A549 (cell line): ENCODE data around the gene PER1. TPM values are rescaled to one million over a fixed set of nuclear protein-coding genes. Genes with fewer than 3 reads are reported as not detected.
A peak's percentile ranks its signal among the peaks of the same experiment; 100 is the strongest.

Experiments used
- ATAC-seq, 2 experiments: fragments of 200-7000 bp in 1 of 2; fragments of >200 bp in 1 of 2; cut with Nextera tagmentation in 1 of 2; cut with Tn5 transposase in 1 of 2; 3 replicates each; pipeline versions ENCODE4 v1.8.0 to v1.9.1; 2018 to 2020; ENCODE audit warnings: mild to moderate bottlenecking in 1 of 2, moderate library complexity in 1 of 2
- CTCF ChIA-PET: fragments of 300-600 bp; sonication (Branson Sonifier 250); formaldehyde crosslinking; extraction: SDS; loops from one replicate; lab custom pipeline; 2021; ENCODE audit warnings: antibody characterized with exemption, inconsistent platforms; lab: Yijun Ruan, JAX
- POLR2A ChIA-PET: fragments of 350-600 bp; formaldehyde crosslinking; extraction: SDS; loops from one replicate; lab custom pipeline; 2021; ENCODE audit warnings: antibody characterized with exemption, inconsistent platforms; lab: Yijun Ruan, JAX
- DNase-seq, 2 experiments: peaks; one replicate each; pipeline versions ENCODE4 v3.0.0 to v3.0.0-alpha.2; 2011 to 2016; ENCODE audit warnings: low read depth in 1 of 2, low spot score in 1 of 2
- FAIRE-seq: peaks from 2 replicates; lab custom pipeline; 2011; peaks lifted over from hg19 to GRCh38; lab: Jason Lieb, UNC
- H3K27ac ChIP-seq, 2 experiments: fragments of >200 bp; sonication (Bioruptor Twin); formaldehyde crosslinking; 3 replicates each; pipeline ENCODE4 v1.5.1; 2016 to 2017
- H3K4me1 ChIP-seq: fragments of >200 bp; sonication (Bioruptor Twin); formaldehyde crosslinking; 3 replicates; pipeline ENCODE4 v1.6.1; 2016
- H3K4me2 ChIP-seq: fragments of >200 bp; sonication (Bioruptor Twin); formaldehyde crosslinking; 3 replicates; pipeline ENCODE4 v1.6.1; 2016
- H3K4me3 ChIP-seq: fragments of >200 bp; sonication (Bioruptor Twin); formaldehyde crosslinking; 3 replicates; pipeline ENCODE4 v1.5.1; 2016
- H3K9me3 ChIP-seq: fragments of >200 bp; sonication (Bioruptor Twin); formaldehyde crosslinking; 3 replicates; pipeline ENCODE4 v1.6.1; 2016
- BHLHE40 ChIP-seq: IDR thresholded peaks from 2 replicates; pipeline ENCODE4 v1.6.1; 2012; ENCODE audit warnings: low read depth, low read length, inconsistent platforms
- CEBPB ChIP-seq, 2 experiments: fragments of >200 bp in 1 of 2; sonication (Bioruptor Twin) in 1 of 2; formaldehyde crosslinking in 1 of 2; IDR thresholded peaks; 2 replicates each; pipeline ENCODE4 v1.6.1; 2012 to 2016
- CHD4 ChIP-seq: fragments of 200-600 bp; sonication (generic); IDR thresholded peaks from 2 replicates; pipeline ENCODE4 v1.6.1; 2016; ENCODE audit warnings: antibody characterized with exemption, mild to moderate bottlenecking, borderline replicate concordance
- EHF ChIP-seq: fragments of 250-450 bp; sonication (Bioruptor Pico); IDR thresholded peaks from 2 replicates; pipeline ENCODE4 v1.5.0; 2020; ENCODE audit warnings: mild to moderate bottlenecking
- HEYL ChIP-seq: fragments of 250-450 bp; sonication (Bioruptor Pico); IDR thresholded peaks from 2 replicates; pipeline ENCODE4 v1.8.0; 2021; ENCODE audit warnings: mild to moderate bottlenecking, moderate library complexity
- HOXA7 ChIP-seq: fragments of 250-450 bp; sonication (Bioruptor Pico); IDR thresholded peaks from 2 replicates; pipeline ENCODE4 v1.5.0; 2020; ENCODE audit warnings: mild to moderate bottlenecking, moderate library complexity
- HOXB13 ChIP-seq: fragments of 250-450 bp; sonication (Bioruptor Pico); IDR thresholded peaks from 2 replicates; pipeline ENCODE4 v1.5.0; 2020; ENCODE audit warnings: low read depth, mild to moderate bottlenecking, moderate library complexity
- HOXB5 ChIP-seq: fragments of 250-450 bp; sonication (Bioruptor Pico); IDR thresholded peaks from 2 replicates; pipeline ENCODE4 v1.5.0; 2020; ENCODE audit warnings: mild to moderate bottlenecking, moderate library complexity
- KDM1A ChIP-seq: fragments of 200-600 bp; sonication (generic); IDR thresholded peaks from 2 replicates; pipeline ENCODE4 v1.6.1; 2016; ENCODE audit warnings: low read depth, mild to moderate bottlenecking
- KDM5A ChIP-seq: fragments of 200-600 bp; sonication (generic); IDR thresholded peaks from 2 replicates; pipeline ENCODE4 v1.6.1; 2016; ENCODE audit warnings: antibody characterized with exemption, mild to moderate bottlenecking
- MAZ ChIP-seq: fragments of 150-350 bp; IDR thresholded peaks from 2 replicates; pipeline ENCODE4 v1.6.1; 2014; ENCODE audit warnings: antibody characterized with exemption, low read depth, low read length, borderline replicate concordance
- MYC ChIP-seq: IDR thresholded peaks from 2 replicates; pipeline ENCODE4 v1.6.1; 2012; ENCODE audit warnings: mild to moderate bottlenecking, inconsistent platforms, low read length, improper control_type of control experiment, borderline replicate concordance
- NFE2L2 ChIP-seq: fragments of 150-350 bp; conservative IDR thresholded peaks from 2 replicates; pipeline ENCODE4 v1.6.1; 2014; ENCODE audit warnings: low read length
- NR3C1 ChIP-seq: fragments of >200 bp; sonication (Bioruptor Twin); formaldehyde crosslinking; IDR thresholded peaks from 3 replicates; pipeline ENCODE4 v1.6.1; 2017
- PHF8 ChIP-seq: fragments of 200-600 bp; sonication (generic); IDR thresholded peaks from 2 replicates; pipeline ENCODE4 v1.6.1; 2016; ENCODE audit warnings: low read depth, mild to moderate bottlenecking, antibody characterized with exemption, moderate library complexity, borderline replicate concordance
- POLR2A ChIP-seq: IDR thresholded peaks from 2 replicates; pipeline ENCODE4 v1.6.1; 2012; ENCODE audit warnings: mild to moderate bottlenecking, low read length
- POLR2AphosphoS2 ChIP-seq: conservative IDR thresholded peaks from 2 replicates; pipeline ENCODE4 v1.6.1; 2012; ENCODE audit warnings: low read length, improper control_type of control experiment, inconsistent platforms
- RARB ChIP-seq: fragments of 250-450 bp; sonication (Bioruptor Pico); IDR thresholded peaks from 2 replicates; pipeline ENCODE4 v1.8.0; 2021; ENCODE audit warnings: mild to moderate bottlenecking, moderate library complexity
- SMC3 ChIP-seq: fragments of >200 bp; sonication (Bioruptor Twin); formaldehyde crosslinking; IDR thresholded peaks from 3 replicates; pipeline ENCODE4 v1.6.1; 2018; ENCODE audit warnings: inconsistent platforms
- SREBF2 ChIP-seq: fragments of 450-650 bp; IDR thresholded peaks from 2 replicates; pipeline ENCODE4 v1.6.1; 2014; ENCODE audit warnings: mild to moderate bottlenecking, moderate library complexity
- TFCP2L1 ChIP-seq: fragments of 250-450 bp; sonication (Bioruptor Pico); IDR thresholded peaks from 2 replicates; pipeline ENCODE4 v1.5.0; 2021; ENCODE audit warnings: mild to moderate bottlenecking
- ZC3H11A ChIP-seq: fragments of 450-650 bp; IDR thresholded peaks from 2 replicates; pipeline ENCODE4 v1.6.1; 2014; ENCODE audit warnings: antibody characterized with exemption, mild to moderate bottlenecking
- ZSCAN20 ChIP-seq: fragments of 250-450 bp; sonication (Bioruptor Pico); IDR thresholded peaks from 2 replicates; pipeline ENCODE4 v1.8.0; 2022; ENCODE audit warnings: mild to moderate bottlenecking, moderate library complexity
- WGBS: methylation state at CpG from one replicate; pipeline ENCODE4 v1.1.6; 2017; ENCODE audit errors: missing lambda C conversion rate; 5-methylcytosine and 5-hydroxymethylcytosine counted together
- polyA plus RNA-seq, 4 experiments: library from polyadenylated mRNA; depleted of rRNA in 3 of 4; stranded (reverse); fragments of >200 nt; fragmentation: RNase III in 1 of 4; extraction: RNeasy Plus Mini Kit Qiagen cat#74134 plus additional on column Dnase treatment in 1 of 4; gene quantifications; 2 replicates in 3 of 4; 3 replicates in 1 of 4; pipeline ENCODE4 v1.2.3, GENCODE V29; 2011 to 2017
- TF ChIP-seq, protein P1 (sequence below): IDR thresholded peaks from 2 replicates; pipeline ENCODE4 v1.6.1; 2012; ENCODE audit warnings: low read depth, borderline replicate concordance
- TF ChIP-seq, protein P2 (sequence below): fragments of >200 bp; sonication (Bioruptor Twin); formaldehyde crosslinking; IDR thresholded peaks from 2 replicates; pipeline ENCODE4 v1.6.1; 2016
- TF ChIP-seq, protein P3 (sequence below): fragments of 250-450 bp; sonication (Bioruptor Pico); IDR thresholded peaks from 2 replicates; pipeline ENCODE4 v1.5.0; 2021; ENCODE audit warnings: mild to moderate bottlenecking, moderate library complexity, borderline replicate concordance
- TF ChIP-seq, protein P4 (sequence below): fragments of >200 bp; sonication (Bioruptor Twin); formaldehyde crosslinking; IDR thresholded peaks from 3 replicates; pipeline ENCODE4 v1.5.1; 2016
- TF ChIP-seq, protein P5 (sequence below): fragments of >200 bp; sonication (Bioruptor Twin); formaldehyde crosslinking; IDR thresholded peaks from 3 replicates; pipeline ENCODE4 v1.6.1; 2016
- TF ChIP-seq, protein P6 (sequence below): fragments of 250-450 bp; sonication (Bioruptor Pico); IDR thresholded peaks from 2 replicates; pipeline ENCODE4 v1.5.0; 2020; ENCODE audit warnings: low read depth, mild to moderate bottlenecking, moderate library complexity

Gene PER1
- polyA plus RNA-seq, 2 of the 4 experiments (the other 2 are of a cell fraction), result 5.5 to 8.7 TPM

DNA sequence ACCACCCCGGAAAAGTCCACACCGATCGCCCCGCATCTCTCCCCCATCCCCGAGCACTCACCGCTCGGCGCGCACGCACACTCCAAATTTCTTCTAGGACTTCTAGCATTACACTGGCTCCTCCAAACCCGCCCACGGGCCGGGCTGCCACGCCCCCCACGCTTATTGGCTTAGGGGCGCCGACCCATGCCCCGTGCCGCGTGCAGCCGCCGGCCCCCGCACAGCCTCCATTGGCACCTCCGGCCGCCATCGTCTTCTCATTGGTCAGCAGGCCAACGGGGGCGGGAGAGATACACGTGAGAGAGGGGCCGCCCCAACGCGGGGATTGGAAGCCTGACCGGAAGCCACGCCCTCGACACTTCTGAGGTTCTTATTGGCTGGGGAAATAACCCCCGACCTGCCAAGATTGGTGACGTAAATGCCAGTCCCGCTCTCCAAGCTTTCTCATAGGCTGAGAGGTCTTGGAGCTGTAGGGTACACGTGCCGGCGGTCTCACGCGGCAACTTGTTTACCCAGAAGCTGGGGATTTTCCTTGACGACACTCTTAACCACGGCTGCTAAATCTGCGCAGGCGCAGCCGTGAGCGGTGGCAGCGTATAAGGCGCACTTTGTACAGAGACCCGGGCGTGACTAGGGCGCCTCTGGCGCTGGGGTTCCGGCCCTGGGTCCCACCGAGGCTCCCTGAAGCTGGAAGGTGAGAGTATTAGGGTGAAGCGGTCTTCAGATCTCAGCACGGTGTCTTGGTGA lies 4.2 kb upstream of the PER1 start (continued):
- TF ChIP-seq TFCP2L1 (CRISPR knock-in tag), result no peak
- no peak for TF ChIP-seq KDM5A
- no peak for TF ChIP-seq EHF
- no peak for TF ChIP-seq HOXB13
- TF ChIP-seq, protein P1, sequence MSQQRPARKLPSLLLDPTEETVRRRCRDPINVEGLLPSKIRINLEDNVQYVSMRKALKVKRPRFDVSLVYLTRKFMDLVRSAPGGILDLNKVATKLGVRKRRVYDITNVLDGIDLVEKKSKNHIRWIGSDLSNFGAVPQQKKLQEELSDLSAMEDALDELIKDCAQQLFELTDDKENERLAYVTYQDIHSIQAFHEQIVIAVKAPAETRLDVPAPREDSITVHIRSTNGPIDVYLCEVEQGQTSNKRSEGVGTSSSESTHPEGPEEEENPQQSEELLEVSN, result peak; percentile 88
- TF ChIP-seq, protein P2, sequence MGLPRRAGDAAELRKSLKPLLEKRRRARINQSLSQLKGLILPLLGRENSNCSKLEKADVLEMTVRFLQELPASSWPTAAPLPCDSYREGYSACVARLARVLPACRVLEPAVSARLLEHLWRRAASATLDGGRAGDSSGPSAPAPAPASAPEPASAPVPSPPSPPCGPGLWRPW, result no peak
- TF ChIP-seq, protein P3, sequence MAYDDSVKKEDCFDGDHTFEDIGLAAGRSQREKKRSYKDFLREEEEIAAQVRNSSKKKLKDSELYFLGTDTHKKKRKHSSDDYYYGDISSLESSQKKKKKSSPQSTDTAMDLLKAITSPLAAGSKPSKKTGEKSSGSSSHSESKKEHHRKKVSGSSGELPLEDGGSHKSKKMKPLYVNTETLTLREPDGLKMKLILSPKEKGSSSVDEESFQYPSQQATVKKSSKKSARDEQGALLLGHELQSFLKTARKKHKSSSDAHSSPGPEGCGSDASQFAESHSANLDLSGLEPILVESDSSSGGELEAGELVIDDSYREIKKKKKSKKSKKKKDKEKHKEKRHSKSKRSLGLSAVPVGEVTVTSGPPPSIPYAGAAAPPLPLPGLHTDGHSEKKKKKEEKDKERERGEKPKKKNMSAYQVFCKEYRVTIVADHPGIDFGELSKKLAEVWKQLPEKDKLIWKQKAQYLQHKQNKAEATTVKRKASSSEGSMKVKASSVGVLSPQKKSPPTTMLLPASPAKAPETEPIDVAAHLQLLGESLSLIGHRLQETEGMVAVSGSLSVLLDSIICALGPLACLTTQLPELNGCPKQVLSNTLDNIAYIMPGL (CRISPR knock-in tag), result no peak
- TF ChIP-seq SMC3, result no peak
- peak; percentile 92 for TF ChIP-seq BHLHE40
- peak; percentile 54 for TF ChIP-seq POLR2A
- TF ChIP-seq, protein P4, sequence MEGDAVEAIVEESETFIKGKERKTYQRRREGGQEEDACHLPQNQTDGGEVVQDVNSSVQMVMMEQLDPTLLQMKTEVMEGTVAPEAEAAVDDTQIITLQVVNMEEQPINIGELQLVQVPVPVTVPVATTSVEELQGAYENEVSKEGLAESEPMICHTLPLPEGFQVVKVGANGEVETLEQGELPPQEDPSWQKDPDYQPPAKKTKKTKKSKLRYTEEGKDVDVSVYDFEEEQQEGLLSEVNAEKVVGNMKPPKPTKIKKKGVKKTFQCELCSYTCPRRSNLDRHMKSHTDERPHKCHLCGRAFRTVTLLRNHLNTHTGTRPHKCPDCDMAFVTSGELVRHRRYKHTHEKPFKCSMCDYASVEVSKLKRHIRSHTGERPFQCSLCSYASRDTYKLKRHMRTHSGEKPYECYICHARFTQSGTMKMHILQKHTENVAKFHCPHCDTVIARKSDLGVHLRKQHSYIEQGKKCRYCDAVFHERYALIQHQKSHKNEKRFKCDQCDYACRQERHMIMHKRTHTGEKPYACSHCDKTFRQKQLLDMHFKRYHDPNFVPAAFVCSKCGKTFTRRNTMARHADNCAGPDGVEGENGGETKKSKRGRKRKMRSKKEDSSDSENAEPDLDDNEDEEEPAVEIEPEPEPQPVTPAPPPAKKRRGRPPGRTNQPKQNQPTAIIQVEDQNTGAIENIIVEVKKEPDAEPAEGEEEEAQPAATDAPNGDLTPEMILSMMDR, result no peak
- TF ChIP-seq, protein P5, sequence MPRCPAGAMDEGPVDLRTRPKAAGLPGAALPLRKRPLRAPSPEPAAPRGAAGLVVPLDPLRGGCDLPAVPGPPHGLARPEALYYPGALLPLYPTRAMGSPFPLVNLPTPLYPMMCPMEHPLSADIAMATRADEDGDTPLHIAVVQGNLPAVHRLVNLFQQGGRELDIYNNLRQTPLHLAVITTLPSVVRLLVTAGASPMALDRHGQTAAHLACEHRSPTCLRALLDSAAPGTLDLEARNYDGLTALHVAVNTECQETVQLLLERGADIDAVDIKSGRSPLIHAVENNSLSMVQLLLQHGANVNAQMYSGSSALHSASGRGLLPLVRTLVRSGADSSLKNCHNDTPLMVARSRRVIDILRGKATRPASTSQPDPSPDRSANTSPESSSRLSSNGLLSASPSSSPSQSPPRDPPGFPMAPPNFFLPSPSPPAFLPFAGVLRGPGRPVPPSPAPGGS, result peak; percentile 26; the same call in 1 of the 3 replicates
- TF ChIP-seq HOXB5 (CRISPR knock-in tag), result no peak
- no peak; the same call in 1 of the 2 replicates for TF ChIP-seq POLR2AphosphoS2
- TF ChIP-seq NFE2L2, result peak; percentile 27; the same call in 1 of the 2 replicates
- no peak for TF ChIP-seq CEBPB (IDR thresholded peaks at IDR 0.05)
- no peak for TF ChIP-seq HEYL (CRISPR knock-in tag)
- no peak for TF ChIP-seq NR3C1
- no peak for TF ChIP-seq SREBF2
- peak; percentile 61; the same call in 1 of the 2 replicates for TF ChIP-seq MAZ
- no peak for TF ChIP-seq KDM1A
- no peak for TF ChIP-seq ZC3H11A
- no peak for TF ChIP-seq ZSCAN20 (CRISPR knock-in tag)
- TF ChIP-seq CHD4, result no peak

DNA sequence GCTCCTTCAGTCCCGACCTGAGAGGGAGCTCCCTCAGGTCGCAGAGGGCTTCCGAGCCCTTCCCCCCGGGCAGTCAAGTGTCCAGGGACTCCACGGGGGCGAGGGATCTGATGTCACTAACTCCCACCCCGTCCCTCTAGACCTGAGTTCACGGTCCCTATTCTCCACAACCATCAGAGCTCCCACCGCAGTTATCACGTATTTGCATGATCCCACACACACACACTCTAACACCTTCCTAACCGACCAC lies 3.7 kb upstream of the PER1 start:
- peak overlapping the region; percentile 78 for H3K4me2 ChIP-seq
- H3K4me3 ChIP-seq, result peak overlapping the region; percentile 65
- TF ChIP-seq PHF8, result peak; percentile 91
- no peak; the same call in 1 of the 2 replicates for TF ChIP-seq RARB (CRISPR knock-in tag)
- no peak for TF ChIP-seq BHLHE40
- no peak for TF ChIP-seq NR3C1
- TF ChIP-seq HOXA7 (CRISPR knock-in tag), result peak; percentile 84; the same call in 1 of the 2 replicates
- TF ChIP-seq SREBF2, result no peak
- TF ChIP-seq, protein P6, sequence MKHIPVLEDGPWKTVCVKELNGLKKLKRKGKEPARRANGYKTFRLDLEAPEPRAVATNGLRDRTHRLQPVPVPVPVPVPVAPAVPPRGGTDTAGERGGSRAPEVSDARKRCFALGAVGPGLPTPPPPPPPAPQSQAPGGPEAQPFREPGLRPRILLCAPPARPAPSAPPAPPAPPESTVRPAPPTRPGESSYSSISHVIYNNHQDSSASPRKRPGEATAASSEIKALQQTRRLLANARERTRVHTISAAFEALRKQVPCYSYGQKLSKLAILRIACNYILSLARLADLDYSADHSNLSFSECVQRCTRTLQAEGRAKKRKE, result no peak
- no peak for TF ChIP-seq HOXB13
- TF ChIP-seq CHD4, result no peak
- TF ChIP-seq TFCP2L1 (CRISPR knock-in tag), result no peak
- TF ChIP-seq MYC, result no peak
- TF ChIP-seq, all 56 proteins: peak for 2
- POLR2A ChIA-PET, result interaction anchor here (0.6 to 2.4 kb wide), 11 partner anchors 14 to 795 kb away, joined by 3 to 43 read pairs (median 5); partner anchors contain the start of genes BORCS6 and TMEM107
- CTCF ChIA-PET, result interaction anchor here (1.0 to 19.5 kb wide), 10 partner anchors 17 to 139 kb away, joined by 3 to 601 read pairs (median 6); partner anchors contain the start of genes HES7 and SLC25A35
- 3% methylated on average over 11 of the region's 11 CpGs for WGBS
- peak overlapping the region; percentile 89 to 93 for H3K27ac ChIP-seq
- ATAC-seq (no peak), DNase-seq (no peak), FAIRE-seq (no peak)
- peaks cover 55% of the 10 kb centered on the region for H3K4me1 ChIP-seq
- no peaks in the 10 kb centered on the region for H3K9me3 ChIP-seq
